Esophagus muscularis mucosa (tissue), 4 donors: Measurements from ENCODE around the gene ZFR. TPM values are rescaled to one million over a fixed set of nuclear protein-coding genes. Genes with fewer than 3 reads are reported as not detected.

Source experiments
- DNase-seq: peaks from one replicate; pipeline ENCODE4 v3.0.0-alpha.2; 2017; ENCODE audit errors: extremely low spot score
- H3K27ac ChIP-seq, 4 donors: fragments of 200-600 bp; sonication (generic); replicated peaks in 1 of 4; 1 replicate in 3 of 4; 2 replicates in 1 of 4; pipeline ENCODE4 v1.5.1; 2016 to 2019; ENCODE audit warnings: mild to moderate bottlenecking in 1 of 4
- H3K27me3 ChIP-seq, 4 donors: fragments of 200-600 bp; sonication (generic); one replicate each; pipeline versions ENCODE4 v1.5.1 to v1.6.0; 2016 to 2019
- H3K36me3 ChIP-seq, 4 donors: fragments of 200-600 bp; sonication (generic); one replicate each; pipeline ENCODE4 v1.5.1; 2016 to 2019
- H3K4me1 ChIP-seq, 4 donors: fragments of 200-600 bp; sonication (generic); one replicate each; pipeline ENCODE4 v1.5.1; 2016 to 2019
- H3K4me3 ChIP-seq, 4 donors: fragments of 200-600 bp; sonication (generic); 1 replicate in 2 of 4; 2 replicates in 2 of 4; pipeline ENCODE4 v1.5.1; 2016 to 2019; ENCODE audit warnings: mild to moderate bottlenecking in 4 of 4, moderate library complexity in 1 of 4
- H3K9me3 ChIP-seq, 4 donors: fragments of 200-600 bp; sonication (generic); 1 replicate in 3 of 4; 2 replicates in 1 of 4; pipeline ENCODE4 v1.5.1; 2016 to 2019
- CTCF ChIP-seq, 3 experiments: fragments of 200-600 bp in 2 of 3; fragments of 450-650 bp in 1 of 3; sonication (generic) in 2 of 3; IDR thresholded peaks; one replicate each; pipeline ENCODE4 v1.5.1; 2017 to 2019; ENCODE audit warnings: antibody characterized with exemption in 3 of 3, mild to moderate bottlenecking in 2 of 3, moderate library complexity in 1 of 3
- EP300 ChIP-seq: sonication (generic); formaldehyde crosslinking; IDR thresholded peaks from one replicate; pipeline ENCODE4 v1.6.1; 2017; ENCODE audit warnings: antibody characterized with exemption
- POLR2A ChIP-seq: fragments of 450-650 bp; IDR thresholded peaks from one replicate; pipeline ENCODE4 v1.6.1; 2017; ENCODE audit warnings: antibody characterized with exemption, moderate library complexity, mild to moderate bottlenecking, low read depth
- POLR2AphosphoS5 ChIP-seq, 2 donors: sonication (generic); formaldehyde crosslinking; IDR thresholded peaks; one replicate each; pipeline ENCODE4 v1.6.1; 2017; ENCODE audit warnings: antibody characterized with exemption in 2 of 2
- WGBS: methylation state at CpG from one replicate; pipeline ENCODE4 v1.1.5; 2018; 5-methylcytosine and 5-hydroxymethylcytosine counted together
- intact Hi-C: fragments of 100-400 bp; cut with DNase I; formaldehyde crosslinking; loops from one replicate; pipeline ENCODE4 v1.15.1; 2023
- total RNA-seq, 4 donors: library from RNA; depleted of rRNA; stranded (reverse); fragments of >200 nt; gene quantifications; one replicate each; pipeline versions ENCODE4 v1.1.0 to v1.2.1, GENCODE V29; 2016

Gene ZFR
- total RNA-seq, 4 donors from 2014 or later = 83.2 to 106 (median 92.4) TPM

DNA sequence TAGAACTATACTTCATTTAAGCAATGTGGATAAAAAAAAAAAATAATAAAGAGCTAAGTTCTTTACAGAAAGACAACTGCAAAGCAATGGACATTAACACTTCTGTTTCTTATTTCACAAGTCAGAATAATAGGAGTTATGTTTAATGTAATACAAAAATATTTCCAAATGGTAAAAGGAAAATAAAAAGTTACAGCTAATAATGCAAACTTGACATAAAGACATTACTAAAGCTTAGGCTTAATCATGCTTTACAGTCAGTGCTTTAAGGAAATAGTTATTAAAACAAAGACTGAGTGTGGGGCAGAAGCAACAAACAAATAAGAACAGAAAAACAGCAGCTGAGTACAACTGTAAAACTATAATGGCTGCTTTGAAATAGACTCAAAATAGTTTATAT lies 56.7 kb downstream of the ZFR start:
- TF ChIP-seq POLR2AphosphoS5 (IDR thresholded peaks at IDR 0.05) (no peak), CTCF (IDR thresholded peaks at IDR 0.05) (no peak), POLR2A (no peak), EP300 (no peak)
- Histone ChIP-seq H3K27ac (peak overlapping the region; percentile 31 to 65 (median 47)), H3K36me3 (peaks cover 17 to 96% (median 58%) of the 10 kb centered on the region in 4 donors), H3K27me3 (no peaks in the 10 kb centered on the region), H3K4me3 (no peak overlapping the region), H3K4me1 (peaks cover 0 to 28% (median 18%) of the 10 kb centered on the region in 4 donors), H3K9me3 (no peaks in the 10 kb centered on the region)
- intact Hi-C loops = no loop called here
- DNase-seq = no peak

GRCh38 chr5:32387211-32387610 lies 57.3 kb downstream of the ZFR start:
- no peak for DNase-seq
- intact Hi-C loops = no loop called here
- Histone ChIP-seq H3K4me1 (peaks cover 0 to 28% (median 18%) of the 10 kb centered on the region in 4 donors), H3K36me3 (peaks cover 22 to 94% (median 57%) of the 10 kb centered on the region in 4 donors), H3K9me3 (no peaks in the 10 kb centered on the region), H3K4me3 (no peak overlapping the region), H3K27ac (peak overlapping the region in 3 of 4 donors; percentile 31 to 65 (median 52)), H3K27me3 (no peaks in the 10 kb centered on the region)
- TF ChIP-seq POLR2AphosphoS5 (IDR thresholded peaks at IDR 0.05) (no peak), EP300 (no peak), CTCF (IDR thresholded peaks at IDR 0.05) (no peak), POLR2A (no peak)
- WGBS = 44% methylated on average over 3 of the region's 3 CpGs

- intact Hi-C loops = no loop called here
- Histone ChIP-seq H3K4me3 (no peak overlapping the region), H3K36me3 (peaks cover 22 to 86% (median 55%) of the 10 kb centered on the region in 4 donors), H3K9me3 (no peaks in the 10 kb centered on the region), H3K27ac (no peak overlapping the region), H3K4me1 (peaks cover 0 to 28% (median 20%) of the 10 kb centered on the region in 4 donors), H3K27me3 (no peaks in the 10 kb centered on the region)
- no peak for DNase-seq
- no peak for TF ChIP-seq CTCF (IDR thresholded peaks at IDR 0.05)
- TF ChIP-seq POLR2A = no peak
- no peak for TF ChIP-seq EP300
- TF ChIP-seq POLR2AphosphoS5 (IDR thresholded peaks at IDR 0.05) = no peak
These were observed 59.9 kb downstream of the ZFR start for GRCh38 chr5:32384621-32385020.

GRCh38 chr5:32383586-32383985 lies 61.0 kb downstream of the ZFR start:
- H3K27me3 ChIP-seq = no peaks in the 10 kb centered on the region
- peaks cover 0 to 24% (median 23%) of the 10 kb centered on the region in 4 donors for H3K4me1 ChIP-seq
- H3K36me3 ChIP-seq = peaks cover 17 to 84% (median 51%) of the 10 kb centered on the region in 4 donors
- DNase-seq = no peak
- no peak overlapping the region for H3K27ac ChIP-seq
- 84% methylated on average over 3 of the region's 3 CpGs for WGBS
- H3K4me3 ChIP-seq = no peak overlapping the region
- intact Hi-C loops = no loop called here
- H3K9me3 ChIP-seq = no peaks in the 10 kb centered on the region
- TF ChIP-seq EP300 = no peak
- TF ChIP-seq CTCF (IDR thresholded peaks at IDR 0.05) = no peak
- no peak for TF ChIP-seq POLR2AphosphoS5 (IDR thresholded peaks at IDR 0.05)
- no peak for TF ChIP-seq POLR2A

GRCh38 chr5:32383065-32383464 lies 61.5 kb downstream of the ZFR start:
- WGBS = 97% methylated on average over 2 of the region's 2 CpGs
- no peak overlapping the region for H3K4me3 ChIP-seq
- H3K27ac ChIP-seq = no peak overlapping the region
- H3K36me3 ChIP-seq = peaks cover 19 to 87% (median 53%) of the 10 kb centered on the region in 4 donors
- H3K4me1 ChIP-seq = peaks cover 0 to 21% (median 18%) of the 10 kb centered on the region in 4 donors
- TF ChIP-seq POLR2A (no peak), EP300 (no peak), POLR2AphosphoS5 (IDR thresholded peaks at IDR 0.05) (no peak), CTCF (IDR thresholded peaks at IDR 0.05) (no peak)
- H3K9me3 ChIP-seq = no peaks in the 10 kb centered on the region
- DNase-seq = no peak
- H3K27me3 ChIP-seq = no peaks in the 10 kb centered on the region
- intact Hi-C loops = no loop called here
